Brain (organoid and tissue), 1 donor: ENCODE data around the gene OR51A2. TPM values are rescaled to one million over a fixed set of nuclear protein-coding genes. Genes with fewer than 3 reads are reported as not detected.

Experiments used
- polyA plus RNA-seq: library from polyadenylated mRNA; stranded (reverse); fragments of 350-450 nt; fragmentation: Illumina TruSeq; extraction: RNeasy Lipid Tissue Mini Kit (QIAGEN cat#74804); gene quantifications from one replicate; pipeline ENCODE4 v1.2.3, GENCODE V29; 2015; ENCODE audit warnings: low read depth, low replicate concordance; ENCODE audit not compliant: insufficient read depth

OR51A2 gene
- polyA plus RNA-seq, 1 donor from 2014 or later, result not detected

Other genes with a start within 250 kb of the OR51A2 start
- not detected for gene OR51F1, start 185.8 kb downstream of the OR51A2 start, polyA plus RNA-seq
- gene OR52R1, start 151.3 kb downstream of the OR51A2 start, polyA plus RNA-seq, result not detected
- not detected for gene OR51F2, start 134.4 kb downstream of the OR51A2 start, polyA plus RNA-seq
- not detected for gene OR51S1, start 106.5 kb downstream of the OR51A2 start, polyA plus RNA-seq
- not detected for gene OR51T1, start 73.8 kb downstream of the OR51A2 start, polyA plus RNA-seq
- gene OR51A7, start 51.9 kb downstream of the OR51A2 start, polyA plus RNA-seq, result not detected
- gene OR51G2, start 36.4 kb downstream of the OR51A2 start, polyA plus RNA-seq, result not detected
- not detected for gene OR51G1, start 31.4 kb downstream of the OR51A2 start, polyA plus RNA-seq
- not detected for gene OR51A4, start 8.1 kb downstream of the OR51A2 start, polyA plus RNA-seq
- gene OR51L1, start 39.1 kb upstream of the OR51A2 start, polyA plus RNA-seq, result not detected
- not detected for gene OR52J3, start 90.8 kb upstream of the OR51A2 start, polyA plus RNA-seq
- not detected for gene OR52E2, start 103.9 kb upstream of the OR51A2 start, polyA plus RNA-seq
- not detected for gene OR52E1, start 113.9 kb upstream of the OR51A2 start, polyA plus RNA-seq
- gene OR52A5, start 182.6 kb upstream of the OR51A2 start, polyA plus RNA-seq, result not detected
- gene OR52A1, start 199.0 kb upstream of the OR51A2 start, polyA plus RNA-seq, result not detected
- not detected for gene OR51V1, start 245.0 kb upstream of the OR51A2 start, polyA plus RNA-seq